ENCODE measurements around the gene SLC26A1. TPM values are rescaled to one million over a fixed set of nuclear protein-coding genes. Genes with fewer than 3 reads are reported as not detected.

The SLC26A1 gene
- total and polyA plus RNA-seq, 3 donors from 2014 or later, result 0.51 to 2.0 (median 0.99) TPM

GRCh38 chr4:995311-996026 lies 2.3 kb upstream of the SLC26A1 start:
- Histone ChIP-seq H3K4me1 (peaks cover 7% of the 10 kb centered on the region), H3K27me3 (no peaks in the 10 kb centered on the region), H3K4me3 (no peak overlapping the region), H3K36me3 (ENCODE audit: low read depth, missing control alignments) (no peaks in the 10 kb centered on the region), H3K9me3 (no peaks in the 10 kb centered on the region), H3K27ac (no peak overlapping the region)
- WGBS, 2 donors, result 93 to 98% methylated on average over 8 to 23 of the region's 23 CpGs
- DNase-seq, result no peak
- intact Hi-C loops (cut with DNase I; ENCODE audit: low total_unique reads), result no loop called here
- TF ChIP-seq POLR2A (IDR thresholded peaks at IDR 0.05) (no peak), CTCF (IDR thresholded peaks at IDR 0.05) (no peak)

- Histone ChIP-seq H3K4me3 (no peak overlapping the region), H3K4me1 (peaks cover 5% of the 10 kb centered on the region), H3K27ac (no peak overlapping the region), H3K36me3 (ENCODE audit: low read depth, missing control alignments) (no peaks in the 10 kb centered on the region), H3K9me3 (no peaks in the 10 kb centered on the region), H3K27me3 (no peaks in the 10 kb centered on the region)
- intact Hi-C loops (cut with DNase I; ENCODE audit: low total_unique reads), result no loop called here
- no peak for TF ChIP-seq POLR2A (IDR thresholded peaks at IDR 0.05)
- no peak for TF ChIP-seq CTCF (IDR thresholded peaks at IDR 0.05)
- no peak for DNase-seq
- WGBS, 2 donors, result 77 to 79% methylated on average over 13 to 25 of the region's 25 CpGs
These were observed 700 bp downstream of the SLC26A1 start for GRCh38 chr4:992297-993110.

GRCh38 chr4:991451-992296 lies 1.5 kb downstream of the SLC26A1 start:
- no peak overlapping the region for H3K27ac ChIP-seq
- H3K27me3 ChIP-seq, result no peaks in the 10 kb centered on the region
- intact Hi-C loops (cut with DNase I; ENCODE audit: low total_unique reads), result no loop called here
- H3K4me3 ChIP-seq, result no peak overlapping the region
- no peaks in the 10 kb centered on the region for H3K9me3 ChIP-seq
- WGBS, 2 donors, result 95 to 96% methylated on average over 29 to 50 of the region's 50 CpGs
- DNase-seq, result no peak
- peaks cover 8% of the 10 kb centered on the region for H3K4me1 ChIP-seq
- no peaks in the 10 kb centered on the region for H3K36me3 ChIP-seq (ENCODE audit: low read depth, missing control alignments)
- TF ChIP-seq CTCF (IDR thresholded peaks at IDR 0.05) (no peak), POLR2A (IDR thresholded peaks at IDR 0.05) (no peak)

GRCh38 chr4:990746-991367 lies 2.3 kb downstream of the SLC26A1 start:
- Histone ChIP-seq H3K27me3 (no peaks in the 10 kb centered on the region), H3K4me3 (no peak overlapping the region), H3K9me3 (no peaks in the 10 kb centered on the region), H3K36me3 (ENCODE audit: low read depth, missing control alignments) (no peaks in the 10 kb centered on the region), H3K27ac (no peak overlapping the region), H3K4me1 (peaks cover 12% of the 10 kb centered on the region)
- intact Hi-C loops (cut with DNase I; ENCODE audit: low total_unique reads), result no loop called here
- DNase-seq, result no peak
- WGBS, 2 donors, result 94 to 95% methylated on average over 23 to 25 of the region's 26 CpGs
- TF ChIP-seq CTCF (IDR thresholded peaks at IDR 0.05), result no peak
- TF ChIP-seq POLR2A (IDR thresholded peaks at IDR 0.05), result no peak
